KMS-11 (cell line): ENCODE measurements around the gene HELT.

Experiments used
- H2AFZ ChIP-seq: fragments of 200-600 bp; sonication (generic); 2 replicates; pipeline ENCODE4 v1.6.1; 2016; ENCODE audit warnings: antibody characterized with exemption, mixed run types, low read depth
- H3K27ac ChIP-seq: fragments of 200-600 bp; sonication (generic); 2 replicates; pipeline ENCODE4 v1.6.1; 2016; ENCODE audit warnings: mild to moderate bottlenecking, mixed run types
- H3K27me3 ChIP-seq: fragments of 200-600 bp; sonication (generic); 2 replicates; pipeline ENCODE4 v1.6.1; 2017; ENCODE audit warnings: mild to moderate bottlenecking, low read depth, mixed run types, moderate library complexity; ENCODE audit not compliant: insufficient read depth
- H3K36me3 ChIP-seq: fragments of 200-600 bp; sonication (generic); 2 replicates; pipeline ENCODE4 v1.6.1; 2017; ENCODE audit warnings: mild to moderate bottlenecking, mixed run types; ENCODE audit not compliant: insufficient read depth
- H3K4me1 ChIP-seq: fragments of 200-600 bp; sonication (generic); 2 replicates; pipeline ENCODE4 v1.6.1; 2016; ENCODE audit warnings: mild to moderate bottlenecking, low read depth, mixed run types; ENCODE audit not compliant: poor library complexity, severe bottlenecking
- H3K4me2 ChIP-seq: fragments of 200-600 bp; sonication (generic); 2 replicates; pipeline ENCODE4 v1.7.0; 2016; ENCODE audit warnings: mild to moderate bottlenecking, mixed run types
- H3K4me3 ChIP-seq: fragments of 200-600 bp; sonication (generic); IDR thresholded peaks from 2 replicates; pipeline ENCODE4 v1.6.1; 2017; ENCODE audit warnings: low read depth, low read length, mixed read lengths; ENCODE audit not compliant: insufficient read depth
- H3K79me2 ChIP-seq: fragments of 200-600 bp; sonication (generic); 2 replicates; pipeline ENCODE4 v1.6.1; 2016; ENCODE audit warnings: low read depth, mixed run types; ENCODE audit not compliant: insufficient read depth
- H3K9ac ChIP-seq: fragments of 200-600 bp; sonication (generic); 2 replicates; pipeline ENCODE4 v1.6.1; 2016; ENCODE audit warnings: mild to moderate bottlenecking, mixed run types
- H4K20me1 ChIP-seq: fragments of 200-600 bp; sonication (generic); 2 replicates; pipeline ENCODE4 v1.6.1; 2016; ENCODE audit warnings: mild to moderate bottlenecking, mixed run types; ENCODE audit not compliant: insufficient read depth
- TF ChIP-seq, protein P1 (sequence below): fragments of 200-600 bp; sonication (generic); conservative IDR thresholded peaks from 2 replicates; pipeline ENCODE4 v1.6.1; 2017; ENCODE audit warnings: low read depth, mild to moderate bottlenecking, antibody characterized with exemption, low read length, moderate library complexity, mixed read lengths

HELT gene

DNA sequence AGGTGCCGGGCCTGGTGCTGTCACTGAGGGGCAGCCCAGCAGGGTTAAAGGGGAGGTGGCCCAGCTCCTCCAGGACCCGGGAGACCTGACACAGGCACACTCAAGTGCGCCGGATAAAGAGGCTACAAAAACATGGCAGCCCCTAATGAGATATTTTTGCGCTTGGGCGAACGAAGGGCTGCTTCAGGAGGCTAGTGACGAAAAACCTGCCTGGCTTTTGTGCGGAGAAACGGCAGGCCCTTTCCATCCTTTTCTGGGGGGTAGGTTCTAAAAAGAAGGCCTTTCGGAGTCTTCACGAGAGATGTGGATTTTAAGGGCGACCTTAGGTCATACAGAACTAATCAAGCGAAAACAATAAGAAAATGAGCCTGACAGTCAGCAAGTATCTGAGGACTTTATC is 35.5 kb downstream of the HELT start:
- Histone ChIP-seq H3K27me3 (no peaks in the 10 kb centered on the region), H3K4me2 (no peak overlapping the region), H3K79me2 (no peaks in the 10 kb centered on the region), H3K36me3 (no peaks in the 10 kb centered on the region), H4K20me1 (no peaks in the 10 kb centered on the region), H3K4me3 (no peak overlapping the region), H3K4me1 (no peaks in the 10 kb centered on the region), H3K9ac (no peak overlapping the region), H3K27ac (no peak overlapping the region), H2AFZ (no peak overlapping the region)
- TF ChIP-seq, protein P1, sequence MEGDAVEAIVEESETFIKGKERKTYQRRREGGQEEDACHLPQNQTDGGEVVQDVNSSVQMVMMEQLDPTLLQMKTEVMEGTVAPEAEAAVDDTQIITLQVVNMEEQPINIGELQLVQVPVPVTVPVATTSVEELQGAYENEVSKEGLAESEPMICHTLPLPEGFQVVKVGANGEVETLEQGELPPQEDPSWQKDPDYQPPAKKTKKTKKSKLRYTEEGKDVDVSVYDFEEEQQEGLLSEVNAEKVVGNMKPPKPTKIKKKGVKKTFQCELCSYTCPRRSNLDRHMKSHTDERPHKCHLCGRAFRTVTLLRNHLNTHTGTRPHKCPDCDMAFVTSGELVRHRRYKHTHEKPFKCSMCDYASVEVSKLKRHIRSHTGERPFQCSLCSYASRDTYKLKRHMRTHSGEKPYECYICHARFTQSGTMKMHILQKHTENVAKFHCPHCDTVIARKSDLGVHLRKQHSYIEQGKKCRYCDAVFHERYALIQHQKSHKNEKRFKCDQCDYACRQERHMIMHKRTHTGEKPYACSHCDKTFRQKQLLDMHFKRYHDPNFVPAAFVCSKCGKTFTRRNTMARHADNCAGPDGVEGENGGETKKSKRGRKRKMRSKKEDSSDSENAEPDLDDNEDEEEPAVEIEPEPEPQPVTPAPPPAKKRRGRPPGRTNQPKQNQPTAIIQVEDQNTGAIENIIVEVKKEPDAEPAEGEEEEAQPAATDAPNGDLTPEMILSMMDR = no peak

DNA sequence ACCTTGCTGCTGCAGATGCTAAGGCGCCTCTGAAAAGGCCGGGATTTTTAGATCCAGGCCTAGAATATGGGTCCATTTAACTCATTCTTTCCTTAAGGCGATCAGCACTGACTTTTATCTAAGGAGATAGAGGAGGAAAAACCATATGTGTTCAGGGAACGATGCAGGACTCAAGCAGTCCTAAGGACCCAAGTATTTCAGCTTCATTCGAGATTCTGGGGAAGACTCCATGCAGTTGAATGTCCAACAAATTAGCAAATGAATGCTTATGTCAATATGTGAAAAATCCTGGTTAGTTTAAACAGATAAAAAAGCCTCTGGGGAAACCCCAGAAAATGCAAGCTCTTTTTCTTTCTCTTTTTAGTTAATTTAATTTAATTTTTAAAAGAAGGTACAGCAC is 36.0 kb downstream of the HELT start:
- Histone ChIP-seq H4K20me1 (no peaks in the 10 kb centered on the region), H2AFZ (no peak overlapping the region), H3K9ac (no peak overlapping the region), H3K27me3 (no peaks in the 10 kb centered on the region), H3K36me3 (no peaks in the 10 kb centered on the region), H3K4me2 (no peak overlapping the region), H3K4me1 (no peaks in the 10 kb centered on the region), H3K4me3 (no peak overlapping the region), H3K79me2 (no peaks in the 10 kb centered on the region), H3K27ac (no peak overlapping the region)
- TF ChIP-seq, protein P1 = no peak

DNA sequence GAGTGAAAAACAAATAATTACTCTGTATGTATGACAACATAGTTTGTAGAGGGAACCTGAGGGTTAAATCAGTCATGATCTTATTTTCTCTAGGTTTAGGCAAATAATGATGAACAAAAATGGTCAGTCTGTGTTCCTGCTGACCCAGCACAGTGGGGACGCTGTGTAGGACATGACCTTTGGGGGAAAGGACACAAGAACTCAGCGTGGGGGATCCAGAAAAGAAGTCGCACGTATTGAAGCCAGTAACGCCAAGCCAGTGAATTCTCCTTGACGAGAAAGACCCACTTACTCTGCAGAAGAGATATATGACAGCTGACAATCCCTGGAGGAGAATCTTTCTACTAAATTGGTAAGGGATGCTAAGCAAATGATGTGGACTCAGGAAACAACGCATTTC is 36.6 kb downstream of the HELT start:
- Histone ChIP-seq H3K9ac (no peak overlapping the region), H3K4me2 (no peak overlapping the region), H2AFZ (no peak overlapping the region), H3K79me2 (no peaks in the 10 kb centered on the region), H3K27ac (no peak overlapping the region), H3K36me3 (no peaks in the 10 kb centered on the region), H3K4me3 (no peak overlapping the region), H3K27me3 (no peaks in the 10 kb centered on the region), H4K20me1 (no peaks in the 10 kb centered on the region), H3K4me1 (no peaks in the 10 kb centered on the region)
- TF ChIP-seq, protein P1 = no peak

DNA sequence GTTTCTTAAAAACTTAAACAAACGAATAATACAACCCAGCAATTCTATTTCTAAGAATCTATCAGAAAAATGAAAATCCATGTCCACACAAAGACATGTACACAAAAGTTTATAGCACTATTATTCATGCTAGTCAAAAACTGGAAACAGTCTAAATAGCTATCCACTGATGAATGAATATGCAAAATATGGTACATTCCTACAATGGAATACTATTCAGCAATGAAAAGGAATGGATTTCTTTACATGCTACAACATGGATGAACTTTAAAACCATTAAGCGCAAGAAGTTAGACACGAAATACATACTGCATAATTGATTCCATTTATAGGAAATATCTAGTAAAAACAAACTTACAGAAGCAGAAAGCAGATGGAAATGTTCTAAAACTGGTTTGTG is 43.3 kb downstream of the HELT start:
- Histone ChIP-seq H3K36me3 (no peaks in the 10 kb centered on the region), H3K4me1 (no peaks in the 10 kb centered on the region), H4K20me1 (no peaks in the 10 kb centered on the region), H3K27ac (no peak overlapping the region), H3K4me3 (no peak overlapping the region), H3K79me2 (no peaks in the 10 kb centered on the region), H2AFZ (no peak overlapping the region), H3K9ac (no peak overlapping the region), H3K27me3 (no peaks in the 10 kb centered on the region), H3K4me2 (no peak overlapping the region)
- TF ChIP-seq, protein P1 = no peak

- H3K27me3 ChIP-seq = no peaks in the 10 kb centered on the region
- no peaks in the 10 kb centered on the region for H3K36me3 ChIP-seq
- H3K9ac ChIP-seq = no peak overlapping the region
- H3K79me2 ChIP-seq = no peaks in the 10 kb centered on the region
- H2AFZ ChIP-seq = no peak overlapping the region
- H3K4me2 ChIP-seq = no peak overlapping the region
- no peaks in the 10 kb centered on the region for H4K20me1 ChIP-seq
- TF ChIP-seq, protein P1 = no peak
- H3K4me1 ChIP-seq = no peaks in the 10 kb centered on the region
- H3K27ac ChIP-seq = no peak overlapping the region
- no peak overlapping the region for H3K4me3 ChIP-seq
Measured at GRCh38 chr4:185062606-185063005, 44.3 kb downstream of the HELT start.
